Tibial artery (tissue), 4 donors: ENCODE results near the gene C5AR2.
"Not testable (repeated sequence)": the region's sequence is repeated elsewhere in the genome, so short reads cannot be mapped to it uniquely, and the experiment has no call there.

ENCODE experiments used
- DNase-seq, 2 donors: peaks; one replicate each; pipeline ENCODE4 v3.0.0-alpha.2; 2019
- H3K27ac ChIP-seq, 2 donors: fragments of 200-600 bp; sonication (generic) in 1 of 2; 1 replicate in 1 of 2; 2 replicates in 1 of 2; pipeline ENCODE4 v1.5.1; 2018 to 2019; ENCODE audit warnings: mild to moderate bottlenecking in 1 of 2
- H3K27me3 ChIP-seq, 2 donors: fragments of 200-600 bp; sonication (generic) in 1 of 2; one replicate each; pipeline versions ENCODE4 v1.5.1 to v1.6.0; 2016 to 2019
- H3K36me3 ChIP-seq, 3 donors: fragments of 200-600 bp; sonication (generic) in 2 of 3; one replicate each; pipeline ENCODE4 v1.5.1; 2016 to 2019; ENCODE audit warnings: mild to moderate bottlenecking in 2 of 3
- H3K4me1 ChIP-seq, 4 donors: fragments of 200-600 bp; sonication (generic) in 2 of 4; 1 replicate in 3 of 4; 2 replicates in 1 of 4; pipeline ENCODE4 v1.5.1; 2016 to 2019
- H3K4me3 ChIP-seq, 2 donors: fragments of 200-600 bp; sonication (generic) in 1 of 2; 1 replicate in 1 of 2; 2 replicates in 1 of 2; pipeline ENCODE4 v1.5.1; 2018 to 2019; ENCODE audit warnings: mild to moderate bottlenecking in 2 of 2
- H3K9me3 ChIP-seq, 3 donors: fragments of 200-600 bp; sonication (generic) in 1 of 3; one replicate each; pipeline ENCODE4 v1.5.1; 2016 to 2019
- CTCF ChIP-seq, 2 experiments: fragments of 200-600 bp in 1 of 2; fragments of 450-650 bp in 1 of 2; IDR thresholded peaks; one replicate each; pipeline ENCODE4 v1.5.1; 2017 to 2019; ENCODE audit warnings: antibody characterized with exemption in 2 of 2, mild to moderate bottlenecking in 1 of 2, moderate library complexity in 1 of 2
- intact Hi-C: fragments of 100-400 bp; cut with DNase I; formaldehyde crosslinking; loops from one replicate; pipeline ENCODE4 v1.15.0; 2023; ENCODE audit warnings: low total_unique reads

C5AR2 gene

GRCh38 chr19:47340477-47341208 lies 8.7 kb downstream of the C5AR2 start:
- peaks cover 0 to 3% (median 0%) of the 10 kb centered on the region in 4 donors for H3K4me1 ChIP-seq
- intact Hi-C loops: no loop called here
- no peak overlapping the region for H3K27ac ChIP-seq
- TF ChIP-seq CTCF (IDR thresholded peaks at IDR 0.05): no peak
- no peaks in the 10 kb centered on the region for H3K9me3 ChIP-seq
- H3K36me3 ChIP-seq: no peaks in the 10 kb centered on the region
- DNase-seq: no peak
- no peak overlapping the region for H3K4me3 ChIP-seq
- peaks cover 0 to 23% of the 10 kb centered on the region in 2 donors for H3K27me3 ChIP-seq

DNA sequence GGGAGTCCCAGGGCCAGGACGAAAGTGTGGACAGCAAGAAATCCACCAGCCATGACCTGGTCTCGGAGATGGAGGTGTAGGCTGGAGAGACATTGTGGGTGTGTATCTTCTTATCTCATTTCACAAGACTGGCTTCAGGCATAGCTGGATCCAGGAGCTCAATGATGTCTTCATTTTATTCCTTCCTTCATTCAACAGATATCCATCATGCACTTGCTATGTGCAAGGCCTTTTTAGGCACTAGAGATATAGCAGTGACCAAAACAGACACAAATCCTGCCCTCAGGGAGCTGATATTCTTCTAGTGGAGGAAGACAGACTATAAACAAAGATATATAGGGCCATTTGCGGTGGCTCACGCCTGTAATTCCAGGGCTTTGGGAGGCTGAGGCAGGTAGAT lies 9.8 kb downstream of the C5AR2 start:
- peaks cover 0 to under 1% (median 0%) of the 10 kb centered on the region in 4 donors for H3K4me1 ChIP-seq
- no peak for TF ChIP-seq CTCF (IDR thresholded peaks at IDR 0.05)
- H3K27ac ChIP-seq: no peak overlapping the region
- DNase-seq: no peak
- intact Hi-C loops: no loop called here
- peaks cover 0 to 17% of the 10 kb centered on the region in 2 donors for H3K27me3 ChIP-seq
- H3K36me3 ChIP-seq: no peaks in the 10 kb centered on the region
- no peaks in the 10 kb centered on the region for H3K9me3 ChIP-seq
- no peak overlapping the region for H3K4me3 ChIP-seq

- no peaks in the 10 kb centered on the region for H3K9me3 ChIP-seq
- no peak for DNase-seq
- peaks cover 0 to under 1% (median under 1%) of the 10 kb centered on the region in 4 donors for H3K4me1 ChIP-seq
- H3K27me3 ChIP-seq: peaks cover 0 to 12% of the 10 kb centered on the region in 2 donors
- intact Hi-C loops: no loop called here
- no peak overlapping the region for H3K27ac ChIP-seq
- no peak overlapping the region for H3K4me3 ChIP-seq
- no peaks in the 10 kb centered on the region for H3K36me3 ChIP-seq
- TF ChIP-seq CTCF (IDR thresholded peaks at IDR 0.05): no peak
Measured at GRCh38 chr19:47343194-47343802, 11.3 kb downstream of the C5AR2 start.

DNA sequence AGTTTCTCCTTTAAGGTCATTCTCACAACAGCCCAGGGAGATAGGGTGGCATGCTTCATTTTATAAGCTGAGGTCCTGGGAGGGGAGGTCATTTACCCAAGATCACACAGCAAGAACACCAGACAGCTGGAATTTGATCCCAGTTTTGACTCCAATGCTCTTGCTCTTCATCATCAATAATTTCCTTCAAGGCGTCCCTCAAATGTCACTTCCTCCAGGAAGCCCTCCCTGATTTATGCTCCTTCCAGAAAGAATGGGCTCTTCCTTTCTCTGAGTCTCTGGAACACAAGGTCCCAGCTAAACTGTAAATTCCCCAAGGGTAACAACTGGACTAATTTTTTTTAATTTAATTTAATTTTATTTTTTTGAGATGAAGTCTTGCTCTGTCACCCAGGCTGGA lies 12.4 kb downstream of the C5AR2 start:
- H3K27ac ChIP-seq: no peak overlapping the region
- no peaks in the 10 kb centered on the region for H3K36me3 ChIP-seq
- H3K9me3 ChIP-seq: no peaks in the 10 kb centered on the region
- no peak for DNase-seq
- peaks cover 0 to 12% of the 10 kb centered on the region in 2 donors for H3K27me3 ChIP-seq
- no peak overlapping the region for H3K4me3 ChIP-seq
- intact Hi-C loops: no loop called here
- TF ChIP-seq CTCF (IDR thresholded peaks at IDR 0.05): no peak
- peaks cover 0 to 6% (median 3%) of the 10 kb centered on the region in 4 donors for H3K4me1 ChIP-seq

- H3K27me3 ChIP-seq, H3K9me3 ChIP-seq, H3K27ac ChIP-seq, intact Hi-C loops, DNase-seq, H3K4me3 ChIP-seq, H3K36me3 ChIP-seq: not testable (repeated sequence)
- H3K4me1 ChIP-seq: peaks cover 0 to 21% (median 15%) of the 10 kb centered on the region in 4 donors
Measured at GRCh38 chr19:47346024-47346423, 14.0 kb downstream of the C5AR2 start.
